HEK293 (cell line): ENCODE data around the gene POTEH.
"Not testable (repeated sequence)": the region's sequence is repeated elsewhere in the genome, so short reads cannot be mapped to it uniquely, and the experiment has no call there.

Source experiments
- SP2 ChIP-seq: fragments of 450-650 bp; formaldehyde crosslinking; IDR thresholded peaks from 2 replicates; pipeline ENCODE4 v1.5.1; 2016; ENCODE audit warnings: missing biosample characterization, missing genetic modification characterization
- ZNF121 ChIP-seq: fragments of 450-650 bp; formaldehyde crosslinking; IDR thresholded peaks from 2 replicates; pipeline ENCODE4 v1.5.1; 2016; ENCODE audit warnings: missing biosample characterization, missing genetic modification characterization

DNA sequence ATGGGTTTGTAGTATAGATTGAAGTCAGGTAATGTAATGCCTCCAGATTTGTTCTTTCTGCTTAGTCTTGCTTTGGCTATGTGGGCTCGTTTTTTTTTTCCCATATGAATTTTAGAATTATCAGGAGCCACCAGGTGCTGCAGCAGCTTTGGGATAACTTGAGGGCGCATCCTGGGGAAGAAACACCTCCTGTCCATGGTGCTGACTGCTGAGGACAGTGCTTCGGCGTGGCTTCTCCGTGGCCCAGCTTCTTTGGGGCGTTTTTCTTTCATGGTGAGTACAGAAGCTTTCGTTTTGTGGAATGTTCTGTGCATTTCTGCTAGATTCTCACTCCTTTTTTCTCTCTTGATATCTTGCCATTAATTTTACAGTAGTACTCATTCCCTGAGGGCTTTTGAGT, 37.9 kb upstream of the POTEH start:
- TF ChIP-seq SP2, ZNF121 (tag by site-specific recombination): not testable (repeated sequence)
